OCI-LY1 (cell line): ENCODE results near the gene NDUFAF8.

Experiments used
- H2AFZ ChIP-seq: fragments of 200-600 bp; sonication (generic), shearing (Covaris generic); 2 replicates; pipeline ENCODE4 v1.6.0; 2014; ENCODE audit warnings: antibody characterized with exemption, mild to moderate bottlenecking, low read length
- H3F3A ChIP-seq: fragments of 200-600 bp; sonication (generic), shearing (Covaris generic); 2 replicates; pipeline ENCODE4 v1.6.0; 2014; ENCODE audit warnings: mild to moderate bottlenecking, antibody characterized with exemption, low read length, moderate library complexity; ENCODE audit not compliant: insufficient read depth
- H3K27ac ChIP-seq: fragments of 200-600 bp; sonication (generic); 2 replicates; pipeline ENCODE4 v1.5.1; 2014; ENCODE audit warnings: low read length, mixed run types, mild to moderate bottlenecking, low read depth; ENCODE audit not compliant: poor library complexity, severe bottlenecking
- H3K27me3 ChIP-seq: fragments of 200-600 bp; sonication (generic); 2 replicates; pipeline ENCODE4 v1.6.0; 2014; ENCODE audit warnings: antibody characterized with exemption, mild to moderate bottlenecking, low read length, moderate library complexity; ENCODE audit not compliant: insufficient read depth
- H3K36me3 ChIP-seq: fragments of 200-600 bp; sonication (generic); 2 replicates; pipeline ENCODE4 v1.6.1; 2014; ENCODE audit warnings: mild to moderate bottlenecking, antibody characterized with exemption, low read length, moderate library complexity, mixed read lengths; ENCODE audit not compliant: insufficient read depth
- H3K4me1 ChIP-seq: fragments of 200-600 bp; sonication (generic); 2 replicates; pipeline ENCODE4 v1.5.1; 2014; ENCODE audit warnings: mild to moderate bottlenecking, low read length, moderate library complexity; ENCODE audit not compliant: insufficient read depth, severe bottlenecking
- H3K4me2 ChIP-seq: fragments of 200-600 bp; sonication (generic), shearing (Covaris generic); 2 replicates; pipeline ENCODE4 v1.6.1; 2014; ENCODE audit warnings: low read length
- H3K4me3 ChIP-seq: fragments of 200-600 bp; sonication (generic); 2 replicates; pipeline ENCODE4 v1.5.1; 2014; ENCODE audit warnings: low read length, low read depth, mild to moderate bottlenecking, mixed read lengths; ENCODE audit not compliant: poor library complexity, severe bottlenecking
- H3K79me2 ChIP-seq: fragments of 200-600 bp; shearing (Covaris generic); 2 replicates; pipeline ENCODE4 v1.6.1; 2016; ENCODE audit warnings: mixed run types, low read length, mixed read lengths; ENCODE audit not compliant: insufficient read depth
- H3K9ac ChIP-seq: fragments of 200-600 bp; sonication (generic), shearing (Covaris generic); 2 replicates; pipeline ENCODE4 v1.6.1; 2014; ENCODE audit warnings: mild to moderate bottlenecking, low read length, mixed read lengths
- H3K9me2 ChIP-seq: fragments of 200-600 bp; sonication (generic), shearing (Covaris generic); 2 replicates; pipeline ENCODE4 v1.6.1; 2014; ENCODE audit warnings: low read depth, mild to moderate bottlenecking, low read length, mixed read lengths
- H3K9me3 ChIP-seq: fragments of 200-600 bp; shearing (Covaris generic); 2 replicates; pipeline ENCODE4 v1.6.1; 2014; ENCODE audit warnings: low read length, mixed read lengths
- H4K20me1 ChIP-seq: fragments of 200-600 bp; sonication (generic), shearing (Covaris generic); 2 replicates; pipeline ENCODE4 v1.6.0; 2016; ENCODE audit warnings: mild to moderate bottlenecking, low read length; ENCODE audit not compliant: insufficient read depth
- EZH2 ChIP-seq: fragments of 200-600 bp; sonication (generic), shearing (Covaris generic); IDR thresholded peaks from 2 replicates; pipeline ENCODE4 v1.8.0; 2017; ENCODE audit warnings: borderline replicate concordance, mixed run types, mild to moderate bottlenecking, antibody characterized with exemption, low read length, moderate library complexity, mixed read lengths
- TF ChIP-seq, protein P1 (sequence below): fragments of 200-600 bp; sonication (generic), shearing (Covaris generic); IDR thresholded peaks from 2 replicates; pipeline ENCODE4 v1.5.1; 2017; ENCODE audit warnings: mild to moderate bottlenecking, antibody characterized with exemption, low read length, moderate library complexity, mixed read lengths

Gene NDUFAF8

DNA sequence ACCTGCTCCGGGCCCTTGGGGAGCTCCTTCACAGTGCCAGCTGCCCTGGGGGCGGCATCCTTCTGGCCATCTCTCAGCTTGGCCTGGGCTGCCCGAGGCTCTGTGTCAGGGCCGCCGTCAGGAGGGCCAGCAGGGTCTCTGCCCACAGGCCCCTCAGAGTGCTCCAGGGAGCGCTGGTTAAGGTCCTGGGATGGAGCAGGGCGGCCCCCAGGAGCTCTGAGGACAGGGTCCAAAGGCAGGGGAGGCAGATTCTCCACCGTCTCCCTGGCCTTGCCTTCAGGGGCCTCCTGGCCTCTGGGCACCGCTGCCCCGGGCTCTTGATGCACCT, 7.2 kb downstream of the NDUFAF8 start:
- Histone ChIP-seq H3K9ac (no peak overlapping the region), H3K27me3 (no peaks in the 10 kb centered on the region), H3F3A (peaks cover 9% of the 10 kb centered on the region), H3K4me1 (peaks cover 47% of the 10 kb centered on the region), H3K27ac (no peak overlapping the region), H3K79me2 (no peaks in the 10 kb centered on the region), H3K4me2 (no peak overlapping the region), H3K9me3 (no peaks in the 10 kb centered on the region), H3K9me2 (no peaks in the 10 kb centered on the region), H4K20me1 (no peaks in the 10 kb centered on the region), H3K36me3 (peaks cover 10% of the 10 kb centered on the region), H3K4me3 (no peak overlapping the region), H2AFZ (no peak overlapping the region)
- TF ChIP-seq, protein P1, sequence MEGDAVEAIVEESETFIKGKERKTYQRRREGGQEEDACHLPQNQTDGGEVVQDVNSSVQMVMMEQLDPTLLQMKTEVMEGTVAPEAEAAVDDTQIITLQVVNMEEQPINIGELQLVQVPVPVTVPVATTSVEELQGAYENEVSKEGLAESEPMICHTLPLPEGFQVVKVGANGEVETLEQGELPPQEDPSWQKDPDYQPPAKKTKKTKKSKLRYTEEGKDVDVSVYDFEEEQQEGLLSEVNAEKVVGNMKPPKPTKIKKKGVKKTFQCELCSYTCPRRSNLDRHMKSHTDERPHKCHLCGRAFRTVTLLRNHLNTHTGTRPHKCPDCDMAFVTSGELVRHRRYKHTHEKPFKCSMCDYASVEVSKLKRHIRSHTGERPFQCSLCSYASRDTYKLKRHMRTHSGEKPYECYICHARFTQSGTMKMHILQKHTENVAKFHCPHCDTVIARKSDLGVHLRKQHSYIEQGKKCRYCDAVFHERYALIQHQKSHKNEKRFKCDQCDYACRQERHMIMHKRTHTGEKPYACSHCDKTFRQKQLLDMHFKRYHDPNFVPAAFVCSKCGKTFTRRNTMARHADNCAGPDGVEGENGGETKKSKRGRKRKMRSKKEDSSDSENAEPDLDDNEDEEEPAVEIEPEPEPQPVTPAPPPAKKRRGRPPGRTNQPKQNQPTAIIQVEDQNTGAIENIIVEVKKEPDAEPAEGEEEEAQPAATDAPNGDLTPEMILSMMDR, result no peak
- no peak for TF ChIP-seq EZH2

DNA sequence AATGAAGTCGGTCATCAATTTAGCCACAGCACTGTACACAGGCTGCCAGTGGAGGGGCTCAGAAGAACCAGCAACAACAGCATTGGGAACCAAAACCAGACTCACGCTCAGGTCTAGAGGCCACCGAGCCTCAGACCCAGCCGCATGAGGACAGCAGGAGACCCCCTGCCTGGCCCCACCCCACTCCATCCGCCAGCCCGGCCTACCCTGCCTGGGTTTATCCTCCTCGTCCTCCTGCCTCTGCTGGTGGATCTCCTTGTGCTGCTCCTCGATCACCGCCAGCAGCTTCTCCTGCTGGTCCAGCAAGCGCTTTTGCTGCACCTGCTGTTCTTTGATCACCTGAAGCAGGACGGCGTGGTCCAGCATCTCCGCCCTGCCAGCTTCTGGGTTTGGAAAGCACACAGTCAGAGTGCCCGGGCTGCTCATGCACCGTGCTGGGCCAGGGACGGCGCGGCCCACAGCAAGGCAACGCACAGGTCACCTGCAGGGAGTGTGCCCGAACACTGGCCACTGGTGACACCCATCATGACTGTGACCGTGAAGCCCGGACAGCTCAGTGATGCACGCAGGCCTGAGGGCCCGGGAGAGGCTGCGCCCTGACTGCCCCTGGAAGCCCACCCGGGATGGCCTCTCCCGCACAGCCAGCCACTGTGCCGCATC, 7.7 kb downstream of the NDUFAF8 start:
- no peaks in the 10 kb centered on the region for H4K20me1 ChIP-seq
- no peaks in the 10 kb centered on the region for H3K79me2 ChIP-seq
- H3K9ac ChIP-seq, result no peak overlapping the region
- H3F3A ChIP-seq, result peaks cover 9% of the 10 kb centered on the region
- H3K9me3 ChIP-seq, result no peaks in the 10 kb centered on the region
- TF ChIP-seq, protein P1, result no peak
- no peak for TF ChIP-seq EZH2
- H2AFZ ChIP-seq, result no peak overlapping the region
- H3K4me3 ChIP-seq, result no peak overlapping the region
- H3K27me3 ChIP-seq, result no peaks in the 10 kb centered on the region
- H3K9me2 ChIP-seq, result no peaks in the 10 kb centered on the region
- peaks cover 47% of the 10 kb centered on the region for H3K4me1 ChIP-seq
- peaks cover 8% of the 10 kb centered on the region for H3K36me3 ChIP-seq
- H3K4me2 ChIP-seq, result no peak overlapping the region
- no peak overlapping the region for H3K27ac ChIP-seq

DNA sequence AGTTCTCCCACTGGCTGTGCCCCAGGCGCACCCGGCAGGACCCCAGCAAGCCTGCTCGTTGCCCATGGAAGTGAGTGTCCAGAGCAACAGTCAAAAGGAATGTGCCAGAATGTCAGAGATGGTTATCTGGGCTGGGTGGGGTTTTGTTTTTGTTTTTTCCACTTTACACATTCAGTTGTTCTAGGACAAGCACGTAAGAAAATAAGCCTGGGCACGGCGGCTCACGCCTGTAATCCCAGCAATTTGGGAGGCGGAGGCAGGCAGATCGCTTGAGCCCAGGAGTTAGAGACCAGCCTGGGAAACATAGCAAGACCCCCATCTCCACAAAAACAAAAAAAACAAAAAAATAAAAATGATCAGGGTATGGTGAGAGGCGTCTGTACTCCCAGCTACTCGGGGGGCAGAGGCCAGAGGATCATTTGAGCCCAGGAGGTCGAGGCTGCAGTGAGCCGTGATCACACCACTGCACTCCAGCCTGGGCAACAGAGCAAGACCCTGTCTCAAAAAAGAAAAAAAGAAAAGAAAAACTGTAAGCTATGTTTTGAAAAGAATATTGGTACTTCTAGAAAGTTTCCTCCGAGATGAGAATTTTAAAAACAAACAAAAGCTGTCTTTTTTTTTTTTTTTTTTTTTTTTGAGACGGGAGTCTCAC, 8.3 kb downstream of the NDUFAF8 start:
- Histone ChIP-seq H3K4me2 (no peak overlapping the region), H4K20me1 (no peaks in the 10 kb centered on the region), H3K27me3 (no peaks in the 10 kb centered on the region), H3K27ac (no peak overlapping the region), H3K9me2 (no peaks in the 10 kb centered on the region), H3F3A (peaks cover 9% of the 10 kb centered on the region), H2AFZ (no peak overlapping the region), H3K9ac (no peak overlapping the region), H3K36me3 (peaks cover 3% of the 10 kb centered on the region; the same call in 1 of the 2 replicates), H3K9me3 (no peaks in the 10 kb centered on the region), H3K4me3 (no peak overlapping the region), H3K4me1 (peaks cover 48% of the 10 kb centered on the region), H3K79me2 (no peaks in the 10 kb centered on the region)
- TF ChIP-seq EZH2, result no peak
- TF ChIP-seq, protein P1, result no peak
